K562 (cell line): ENCODE measurements around the gene PPM1H. TPM values are rescaled to one million over a fixed set of nuclear protein-coding genes. Genes with fewer than 3 reads are reported as not detected.
A peak's percentile ranks its signal among the peaks of the same experiment; 100 is the strongest.

Experiments used
- ATAC-seq: fragments of 200-7000 bp; cut with Tn5 transposase; 3 replicates; pipeline ENCODE4 v1.9.1; 2020; ENCODE audit warnings: moderate library complexity
- BruUV-seq: library from RNA; stranded (reverse); fragments of 400-500 nt; replicated peaks from 2 replicates; lab custom pipeline; 2021; lab: Mats Ljungman, UMichigan
- CTCF ChIA-PET: fragments of 300-600 bp; formaldehyde crosslinking; extraction: SDS; loops from one replicate; lab custom pipeline; 2021; ENCODE audit warnings: low intra/inter-chr PET ratio; lab: Yijun Ruan, JAX
- POLR2A ChIA-PET: fragments of 300-600, 350-650 bp; sonication (Branson Sonifier 250); formaldehyde crosslinking; extraction: SDS; loops from one replicate; lab custom pipeline; 2021; ENCODE audit warnings: antibody characterized with exemption, inconsistent platforms; lab: Yijun Ruan, JAX
- DNase-seq, 4 experiments: peaks; one replicate each; pipeline versions ENCODE4 v3.0.0 to v3.0.0-alpha.2; 2011 to 2018; ENCODE audit warnings: low spot score in 3 of 4, mixed read lengths in 3 of 4; ENCODE audit errors: extremely low read depth in 1 of 4
- FAIRE-seq: peaks from 2 replicates; lab custom pipeline; 2011; peaks lifted over from hg19 to GRCh38; lab: Jason Lieb, UNC
- H2AFZ ChIP-seq: 2 replicates; pipeline ENCODE4 v1.6.0; 2011; ENCODE audit warnings: low read depth, low read length, control low read depth, inconsistent platforms
- H3K27ac ChIP-seq: fragments of 200-600 bp; 3 replicates; pipeline ENCODE4 v1.8.0; 2011; ENCODE audit warnings: low read depth, mild to moderate bottlenecking, control low read depth, inconsistent platforms, low read length, moderate library complexity, mixed read lengths; ENCODE audit errors: extremely low read depth
- H3K27me3 ChIP-seq, 2 experiments: fragments of 300-600 bp in 1 of 2; 2 replicates in 1 of 2; 3 replicates in 1 of 2; pipeline versions ENCODE4 v1.6.0 to v1.8.0; 2011; ENCODE audit warnings: inconsistent platforms in 2 of 2, low read length in 2 of 2, mild to moderate bottlenecking in 1 of 2, mixed read lengths in 1 of 2, moderate library complexity in 1 of 2; ENCODE audit not compliant: control insufficient read depth in 2 of 2, insufficient read depth in 2 of 2
- H3K36me3 ChIP-seq: fragments of 300-600 bp; 3 replicates; pipeline ENCODE4 v1.8.0; 2011; ENCODE audit warnings: mild to moderate bottlenecking, low read length, inconsistent platforms; ENCODE audit not compliant: control insufficient read depth, insufficient read depth
- H3K4me1 ChIP-seq, 2 experiments: fragments of 200-600 bp in 1 of 2; replicated peaks in 1 of 2; 2 replicates in 1 of 2; 3 replicates in 1 of 2; pipeline versions ENCODE4 v1.5.1 to v1.8.0; 2011; ENCODE audit warnings: inconsistent platforms in 2 of 2, low read length in 2 of 2, mild to moderate bottlenecking in 1 of 2, mixed read lengths in 1 of 2, moderate library complexity in 1 of 2; ENCODE audit not compliant: control insufficient read depth in 2 of 2, insufficient read depth in 2 of 2
- H3K4me2 ChIP-seq: 2 replicates; pipeline ENCODE4 v1.6.1; 2011; ENCODE audit warnings: low read length, control low read depth, inconsistent platforms, mixed read lengths; ENCODE audit not compliant: insufficient read depth
- H3K4me3 ChIP-seq: fragments of 200-600 bp; sonication (generic), shearing (Covaris generic); 2 replicates; pipeline ENCODE4 v1.5.1; 2016; ENCODE audit warnings: control low read depth, inconsistent platforms
- H3K79me2 ChIP-seq: fragments of 200-600 bp; 3 replicates; pipeline ENCODE4 v1.8.0; 2011; ENCODE audit warnings: low read length, inconsistent platforms; ENCODE audit not compliant: control insufficient read depth, insufficient read depth
- H3K9ac ChIP-seq, 2 experiments: 2 replicates each; pipeline versions ENCODE4 v1.6.0 to v1.6.1; 2011; ENCODE audit warnings: low read depth in 2 of 2, low read length in 2 of 2, control low read depth in 1 of 2, inconsistent platforms in 1 of 2, mild to moderate bottlenecking in 1 of 2, mixed read lengths in 1 of 2; ENCODE audit not compliant: insufficient read depth in 1 of 2
- H3K9me1 ChIP-seq: one replicate; pipeline ENCODE4 v1.6.0; 2011; ENCODE audit warnings: inconsistent platforms, mild to moderate bottlenecking, low read length, moderate library complexity; ENCODE audit not compliant: control insufficient read depth, insufficient read depth
- H3K9me3 ChIP-seq: replicated peaks from 2 replicates; pipeline ENCODE4 v1.5.1; 2011; ENCODE audit warnings: low read depth, low read length, inconsistent platforms; ENCODE audit not compliant: control insufficient read depth, insufficient read depth
- H4K20me1 ChIP-seq: replicated peaks from 2 replicates; pipeline ENCODE4 v1.6.1; 2011; ENCODE audit warnings: low read length, inconsistent platforms, mixed read lengths; ENCODE audit not compliant: control insufficient read depth, insufficient read depth
- ARID1B ChIP-seq: fragments of 450-650 bp; IDR thresholded peaks from 2 replicates; pipeline ENCODE4 v1.6.1; 2016; ENCODE audit warnings: antibody characterized with exemption, mild to moderate bottlenecking, inconsistent platforms
- CBFA2T3 ChIP-seq: fragments of 450-650 bp; IDR thresholded peaks from 2 replicates; pipeline ENCODE4 v1.6.1; 2017
- CEBPB ChIP-seq: fragments of 450-650 bp; IDR thresholded peaks from 2 replicates; pipeline ENCODE4 v1.6.1; 2016; ENCODE audit warnings: missing genetic modification characterization, missing compliant biosample characterization
- CEBPG ChIP-seq, 3 experiments: fragments of 200-800 bp in 1 of 3; sonication (Bioruptor generic) in 1 of 3; sonication (generic) in 1 of 3; formaldehyde crosslinking in 1 of 3; IDR thresholded peaks in 2 of 3; conservative IDR thresholded peaks in 1 of 3; 2 replicates each; pipeline versions ENCODE4 v1.6.1 to v1.8.0; 2016 to 2022; ENCODE audit warnings: missing compliant biosample characterization in 2 of 3, missing genetic modification characterization in 2 of 3, mild to moderate bottlenecking in 1 of 3, missing genetic modification reagents in 1 of 3
- CREM ChIP-seq: IDR thresholded peaks from 2 replicates; pipeline ENCODE4 v1.6.1; 2014; ENCODE audit warnings: antibody characterized with exemption, low read depth
- FOSL1 ChIP-seq: fragments of 200-800 bp; sonication (Bioruptor generic); conservative IDR thresholded peaks from 2 replicates; pipeline ENCODE4 v1.6.1; 2016; ENCODE audit warnings: missing genetic modification characterization, missing compliant biosample characterization
- FOXA1 ChIP-seq: fragments of 450-650 bp; IDR thresholded peaks from 2 replicates; pipeline ENCODE4 v1.6.1; 2016; ENCODE audit warnings: mild to moderate bottlenecking, borderline replicate concordance
- MEF2A ChIP-seq: IDR thresholded peaks from 2 replicates; pipeline ENCODE4 v1.6.1; 2011; ENCODE audit warnings: low read depth, mild to moderate bottlenecking, low read length, moderate library complexity; ENCODE audit not compliant: control insufficient read depth
- NRF1 ChIP-seq, 2 experiments: fragments of 450-650 bp; IDR thresholded peaks in 1 of 2; conservative IDR thresholded peaks in 1 of 2; 2 replicates each; pipeline ENCODE4 v1.6.1; 2014; ENCODE audit warnings: mild to moderate bottlenecking in 2 of 2
- PPARD ChIP-seq: fragments of 250-450 bp; sonication (Bioruptor Pico); IDR thresholded peaks from 2 replicates; pipeline ENCODE4 v1.8.0; 2022; ENCODE audit warnings: inconsistent platforms, mild to moderate bottlenecking, moderate library complexity
- TAL1 ChIP-seq: fragments of 450-650 bp; IDR thresholded peaks from 2 replicates; pipeline ENCODE4 v1.6.1; 2016; ENCODE audit warnings: mild to moderate bottlenecking
- ZKSCAN1 ChIP-seq: fragments of 150-350 bp; IDR thresholded peaks from 2 replicates; pipeline ENCODE4 v1.6.1; 2016; ENCODE audit warnings: low read depth, low read length
- WGBS: fragments of 100-300 bp; shearing (Covaris generic); methylation state at CpG from one replicate; pipeline ENCODE4 v1.1.6; 2016; ENCODE audit warnings: low coverage, mixed read lengths; ENCODE audit not compliant: insufficient coverage; ENCODE audit errors: missing lambda C conversion rate; 5-methylcytosine and 5-hydroxymethylcytosine counted together
- in situ Hi-C: fragments of 300-500 bp; cut with MboI; formaldehyde crosslinking; loops from 4 replicates; pipeline ENCODE4 v1.15.0; 2018; ENCODE audit warnings: inconsistent platforms, mixed read lengths
- intact Hi-C: fragments of 100-400 bp; cut with micrococcal nuclease; formaldehyde crosslinking; loops from 2 replicates; pipeline ENCODE4 v1.14.2; 2022
- polyA plus RNA-seq, 8 experiments: library from polyadenylated mRNA; depleted of rRNA in 4 of 8; stranded (reverse) in 5 of 8; unstranded in 3 of 8; fragments of >200 nt; fragmentation: Nextera tagmentation in 2 of 8; fragmentation: Illumina TruSeq in 1 of 8; extraction: Ambion mirVana in 2 of 8; extraction: Trizol in 1 of 8; gene quantifications; 2 replicates each; pipeline versions ENCODE4 v1.2.1 to v1.2.3, GENCODE V29; 2011 to 2014; ENCODE audit warnings: inconsistent platforms in 1 of 8, missing spikeins in 1 of 8
- total RNA-seq, 7 experiments: library from RNA; depleted of rRNA in 6 of 7; stranded (reverse); fragments of >200 nt in 6 of 7; fragmentation: Illumina TruSeq in 2 of 7; extraction: Trizol in 2 of 7; gene quantifications; 2 replicates each; pipeline versions ENCODE4 v1.2.1 to v1.2.3, GENCODE V29; 2011 to 2021; ENCODE audit warnings: low replicate concordance in 1 of 7
- TF ChIP-seq, protein P1 (sequence below): sonication (generic); formaldehyde crosslinking; IDR thresholded peaks from 2 replicates; pipeline ENCODE4 v1.8.0; 2023; ENCODE audit warnings: missing genetic modification reagents, mild to moderate bottlenecking, borderline replicate concordance

Gene PPM1H
- total and polyA plus RNA-seq, 9 of the 15 experiments (the other 6 are each of a cell fraction or from before 2014, with no cell fraction given), result 5.3 to 29.3 (median 11.3) TPM

DNA sequence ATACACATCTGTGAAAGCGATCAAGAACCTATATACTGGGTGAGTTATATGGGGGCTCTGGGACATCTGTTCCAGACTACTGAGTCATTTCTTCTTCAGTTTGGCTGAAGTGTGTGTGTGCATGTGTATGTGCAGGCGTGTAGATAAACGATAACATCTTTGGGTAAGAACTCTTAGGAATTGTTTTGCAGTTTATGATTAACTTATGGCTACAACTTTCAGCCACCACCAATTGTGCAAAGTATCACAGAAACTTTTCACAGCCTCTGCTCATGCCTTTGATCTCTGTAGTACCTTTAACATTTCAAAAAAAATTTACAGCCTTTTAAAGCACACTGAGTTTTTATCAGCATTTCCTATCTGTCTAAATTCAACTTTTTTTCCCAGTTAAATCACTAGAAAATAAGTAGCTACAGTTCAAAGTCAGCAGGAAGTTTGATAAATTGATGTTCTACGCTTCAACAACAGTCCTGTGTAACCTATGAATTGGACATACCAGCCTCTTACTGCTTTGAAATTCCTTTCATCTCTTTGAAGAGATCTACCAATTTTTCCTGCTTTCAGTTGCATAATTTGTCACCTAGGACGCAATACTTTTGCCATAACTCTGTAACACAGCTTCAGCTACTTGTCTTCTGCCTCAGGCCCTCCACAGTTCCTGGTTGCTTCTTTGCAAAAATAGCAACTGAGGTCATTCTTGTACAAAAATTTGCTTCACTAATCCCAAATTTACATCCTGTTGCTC lies 43.0 kb downstream of the PPM1H start:
- Histone ChIP-seq H3K79me2 (peaks cover 19% of the 10 kb centered on the region; the same call in 1 of the 3 replicates), H3K4me2 (0 out of 2 replicates have a peak overlapping the region, but pooled peaks have one; percentile 6), H3K36me3 (no peaks in the 10 kb centered on the region), H3K4me1 (peaks cover 4 to 20% of the 10 kb centered on the region in 2 experiments; a peak in 4 of 5 replicates), H2AFZ (no peak overlapping the region), H3K4me3 (no peak overlapping the region), H3K9ac (no peak overlapping the region), H3K27me3 (no peaks in the 10 kb centered on the region), H3K27ac (peak overlapping the region; percentile 14; the same call in 1 of the 3 replicates), H3K9me3 (no peaks in the 10 kb centered on the region), H4K20me1 (no peaks in the 10 kb centered on the region), H3K9me1 (no peaks in the 10 kb centered on the region)
- intact Hi-C loops, result no loop called here
- no TSS peak for BruUV-seq
- WGBS, result 5% methylated on average over 5 of the region's 5 CpGs
- ATAC-seq (peak; percentile 67), FAIRE-seq (no peak), DNase-seq (peak in 2 of 4 experiments; percentile 20 to 25)
- in situ Hi-C loops, result no loop called here
- CTCF ChIA-PET, result no interaction called here
- POLR2A ChIA-PET, result no interaction called here
- TF ChIP-seq ZKSCAN1 (no peak), FOSL1 (peak; percentile 52; the same call in 1 of the 2 replicates), TAL1 (0 out of 2 replicates have a peak, but pooled peaks have one; percentile 19), FOXA1 (no peak), CEBPB (tag) (peak; percentile 68), CREM (peak; percentile 17; the same call in 1 of the 2 replicates), PPARD (CRISPR knock-in tag) (no peak), CBFA2T3 (peak; percentile 52), MEF2A (peak; percentile 64; the same call in 1 of the 2 replicates), NRF1 (conservative IDR thresholded peaks at IDR 0.05 in 1 of 2, IDR thresholded peaks at IDR 0.05 in 1 of 2) (0 out of 4 replicates have a peak, but pooled peaks have one; percentile 23 to 24), ARID1B (peak; percentile 61), CEBPG (CRISPR knock-in tag; IDR thresholded peaks at IDR 0.05) (no peak), CEBPG (tag; conservative IDR thresholded peaks at IDR 0.05 in 1 of 2, IDR thresholded peaks at IDR 0.05 in 1 of 2) (0 out of 4 replicates have a peak, but pooled peaks of 1 of the 2 experiments have one; percentile 18)
- TF ChIP-seq, protein P1, sequence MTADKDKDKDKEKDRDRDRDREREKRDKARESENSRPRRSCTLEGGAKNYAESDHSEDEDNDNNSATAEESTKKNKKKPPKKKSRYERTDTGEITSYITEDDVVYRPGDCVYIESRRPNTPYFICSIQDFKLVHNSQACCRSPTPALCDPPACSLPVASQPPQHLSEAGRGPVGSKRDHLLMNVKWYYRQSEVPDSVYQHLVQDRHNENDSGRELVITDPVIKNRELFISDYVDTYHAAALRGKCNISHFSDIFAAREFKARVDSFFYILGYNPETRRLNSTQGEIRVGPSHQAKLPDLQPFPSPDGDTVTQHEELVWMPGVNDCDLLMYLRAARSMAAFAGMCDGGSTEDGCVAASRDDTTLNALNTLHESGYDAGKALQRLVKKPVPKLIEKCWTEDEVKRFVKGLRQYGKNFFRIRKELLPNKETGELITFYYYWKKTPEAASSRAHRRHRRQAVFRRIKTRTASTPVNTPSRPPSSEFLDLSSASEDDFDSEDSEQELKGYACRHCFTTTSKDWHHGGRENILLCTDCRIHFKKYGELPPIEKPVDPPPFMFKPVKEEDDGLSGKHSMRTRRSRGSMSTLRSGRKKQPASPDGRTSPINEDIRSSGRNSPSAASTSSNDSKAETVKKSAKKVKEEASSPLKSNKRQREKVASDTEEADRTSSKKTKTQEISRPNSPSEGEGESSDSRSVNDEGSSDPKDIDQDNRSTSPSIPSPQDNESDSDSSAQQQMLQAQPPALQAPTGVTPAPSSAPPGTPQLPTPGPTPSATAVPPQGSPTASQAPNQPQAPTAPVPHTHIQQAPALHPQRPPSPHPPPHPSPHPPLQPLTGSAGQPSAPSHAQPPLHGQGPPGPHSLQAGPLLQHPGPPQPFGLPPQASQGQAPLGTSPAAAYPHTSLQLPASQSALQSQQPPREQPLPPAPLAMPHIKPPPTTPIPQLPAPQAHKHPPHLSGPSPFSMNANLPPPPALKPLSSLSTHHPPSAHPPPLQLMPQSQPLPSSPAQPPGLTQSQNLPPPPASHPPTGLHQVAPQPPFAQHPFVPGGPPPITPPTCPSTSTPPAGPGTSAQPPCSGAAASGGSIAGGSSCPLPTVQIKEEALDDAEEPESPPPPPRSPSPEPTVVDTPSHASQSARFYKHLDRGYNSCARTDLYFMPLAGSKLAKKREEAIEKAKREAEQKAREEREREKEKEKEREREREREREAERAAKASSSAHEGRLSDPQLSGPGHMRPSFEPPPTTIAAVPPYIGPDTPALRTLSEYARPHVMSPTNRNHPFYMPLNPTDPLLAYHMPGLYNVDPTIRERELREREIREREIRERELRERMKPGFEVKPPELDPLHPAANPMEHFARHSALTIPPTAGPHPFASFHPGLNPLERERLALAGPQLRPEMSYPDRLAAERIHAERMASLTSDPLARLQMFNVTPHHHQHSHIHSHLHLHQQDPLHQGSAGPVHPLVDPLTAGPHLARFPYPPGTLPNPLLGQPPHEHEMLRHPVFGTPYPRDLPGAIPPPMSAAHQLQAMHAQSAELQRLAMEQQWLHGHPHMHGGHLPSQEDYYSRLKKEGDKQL (CRISPR knock-in tag), result no peak
